ENCODE data around the gene TES. TPM values are rescaled to one million over a fixed set of nuclear protein-coding genes. Genes with fewer than 3 reads are reported as not detected.
"Not testable (repeated sequence)": the region's sequence is repeated elsewhere in the genome, so short reads cannot be mapped to it uniquely, and the experiment has no call there.

TES gene
- total RNA-seq, 6 experiments from 2014 or later, result 10.4 to 29.3 (median 22.4) TPM

GRCh38 chr7:116170180-116170579, 40.2 kb upstream of the TES start:
- no peak for TF ChIP-seq CTCF (IDR thresholded peaks at IDR 0.05)
- no peak overlapping the region for H3K27ac Mint-ChIP-seq

GRCh38 chr7:116171094-116171493, 39.2 kb upstream of the TES start:
- Mint-ChIP-seq H3K36me3 (ENCODE audit: low read depth) (peaks cover 9% of the 10 kb centered on the region), H3K27ac (no peak overlapping the region), H3K9me3 (peaks cover 8% of the 10 kb centered on the region), H3K4me3 (no peak overlapping the region), H3K4me1 (ENCODE audit: low read depth) (peaks cover 53% of the 10 kb centered on the region), H3K27me3 (ENCODE audit: insufficient read depth) (no peaks in the 10 kb centered on the region)
- TF ChIP-seq CTCF (IDR thresholded peaks at IDR 0.05), result no peak
- DNase-seq, result no peak

More at GRCh38 chr7:116170180-116170579, 40.2 kb upstream of the TES start:
- Mint-ChIP-seq H3K36me3 (ENCODE audit: low read depth) (peaks cover 6% of the 10 kb centered on the region), H3K4me3 (no peak overlapping the region), H3K27me3 (ENCODE audit: insufficient read depth) (no peaks in the 10 kb centered on the region), H3K9me3 (peaks cover 4% of the 10 kb centered on the region), H3K4me1 (ENCODE audit: low read depth) (peaks cover 52% of the 10 kb centered on the region)
- DNase-seq, result no peak

- Mint-ChIP-seq H3K36me3 (ENCODE audit: low read depth) (peaks cover 9% of the 10 kb centered on the region), H3K4me1 (ENCODE audit: low read depth) (peaks cover 66% of the 10 kb centered on the region), H3K27ac (peak overlapping the region; percentile 37; the same call in 1 of the 2 replicates), H3K4me3 (no peak overlapping the region; the same call in 1 of the 2 replicates), H3K9me3 (peaks cover 8% of the 10 kb centered on the region), H3K27me3 (ENCODE audit: insufficient read depth) (no peaks in the 10 kb centered on the region)
- peak; percentile 61 for DNase-seq
- no peak for TF ChIP-seq CTCF (IDR thresholded peaks at IDR 0.05)
Measured at GRCh38 chr7:116172353-116172752, 38.0 kb upstream of the TES start.

GRCh38 chr7:116173051-116174028, 37.0 kb upstream of the TES start:
- Mint-ChIP-seq H3K27me3 (ENCODE audit: insufficient read depth) (no peaks in the 10 kb centered on the region), H3K4me1 (ENCODE audit: low read depth) (peaks cover 64% of the 10 kb centered on the region), H3K36me3 (ENCODE audit: low read depth) (peaks cover 9% of the 10 kb centered on the region), H3K9me3 (peaks cover 8% of the 10 kb centered on the region), H3K4me3 (peak overlapping the region; percentile 34), H3K27ac (no peak overlapping the region)
- DNase-seq, result peak; percentile 42
- peak; percentile 85 for TF ChIP-seq CTCF (IDR thresholded peaks at IDR 0.05)

GRCh38 chr7:116175095-116175494, 35.2 kb upstream of the TES start:
- not testable (repeated sequence) for H3K36me3 Mint-ChIP-seq (ENCODE audit: low read depth); H3K9me3 Mint-ChIP-seq; H3K4me3 Mint-ChIP-seq; H3K27ac Mint-ChIP-seq; H3K27me3 Mint-ChIP-seq (ENCODE audit: insufficient read depth); DNase-seq
- H3K4me1 Mint-ChIP-seq (ENCODE audit: low read depth), result peaks cover 47% of the 10 kb centered on the region

GRCh38 chr7:116176226-116176625, 34.1 kb upstream of the TES start:
- Mint-ChIP-seq H3K4me1 (ENCODE audit: low read depth) (peaks cover 35% of the 10 kb centered on the region), H3K27me3 (ENCODE audit: insufficient read depth) (no peaks in the 10 kb centered on the region), H3K9me3 (peaks cover 8% of the 10 kb centered on the region), H3K27ac (no peak overlapping the region), H3K4me3 (no peak overlapping the region), H3K36me3 (ENCODE audit: low read depth) (peaks cover 9% of the 10 kb centered on the region)
- DNase-seq, result no peak
- no peak for TF ChIP-seq CTCF (IDR thresholded peaks at IDR 0.05)

Data from HFFc6 (cell line).